ENCODE results near the gene APOA1.

Gene APOA1

DNA sequence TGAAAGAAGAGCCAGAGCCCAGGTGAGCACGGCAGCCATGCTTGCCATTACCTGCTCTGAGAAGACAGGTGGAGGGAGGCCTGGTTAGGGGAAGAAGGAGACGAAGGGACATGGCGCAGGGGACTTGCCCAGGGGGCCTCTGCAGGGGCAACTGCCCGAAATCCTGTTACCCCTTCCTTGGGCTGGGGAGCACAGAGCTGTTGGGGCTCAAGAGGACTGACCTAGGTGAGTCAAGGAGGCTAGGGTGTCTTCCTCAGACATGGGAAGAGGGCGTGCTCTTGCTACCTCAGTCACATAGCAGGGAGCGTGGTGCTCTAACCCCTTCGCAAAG, 45.6 kb downstream of the APOA1 start, which contains the start of gene APOA5:
TSS of gene APOA5 (minus strand) at position 67 of the 331 bp plus-strand sequence. CDS start at position 48, 19 bp downstream.
- no peaks in the 10 kb centered on the region for H3K27me3 ChIP-seq (ENCODE audit: control insufficient read depth in 1 of 2, insufficient read depth in 2 of 2, low read length in 2 of 2)
- H3K9ac ChIP-seq (ENCODE audit: low read depth in 1 of 2, low read length in 2 of 2): peak within 1 kb of the TSS; percentile 2 to 55
- no peaks in the 10 kb centered on the region for H3K36me3 ChIP-seq (ENCODE audit: control insufficient read depth in 1 of 2, insufficient read depth in 2 of 2, low read length in 2 of 2)
- no peaks in the 10 kb centered on the region for H3K9me3 ChIP-seq (ENCODE audit: control insufficient read depth in 1 of 2, low read length in 2 of 2)
- peaks cover 23 to 24% of the 10 kb centered on the region in 2 donors for H3K4me1 ChIP-seq (ENCODE audit: control insufficient read depth in 1 of 2, insufficient read depth in 2 of 2, low read length in 2 of 2)
- H3K27ac ChIP-seq (ENCODE audit: low read depth, low read length): no peak within 1 kb of the TSS
- peak within 1 kb of the TSS in 1 of 2 donors; percentile 57 for H3K4me3 ChIP-seq (ENCODE audit: low read depth in 1 of 2, low read length in 2 of 2)

- peak overlapping the region in 1 of 2 donors; percentile 57 for H3K4me3 ChIP-seq (ENCODE audit: low read depth in 1 of 2, low read length in 2 of 2)
These were observed 46.2 kb downstream of the APOA1 start for GRCh38 chr11:116791002-116791812.

GRCh38 chr11:116790167-116791001, 47.0 kb downstream of the APOA1 start:
- Histone ChIP-seq H3K27me3 (ENCODE audit: control insufficient read depth in 1 of 2, insufficient read depth in 2 of 2, low read length in 2 of 2) (no peaks in the 10 kb centered on the region), H3K9ac (ENCODE audit: low read depth in 1 of 2, low read length in 2 of 2) (no peak overlapping the region), H3K4me1 (ENCODE audit: control insufficient read depth in 1 of 2, insufficient read depth in 2 of 2, low read length in 2 of 2) (peaks cover 27 to 30% of the 10 kb centered on the region in 2 donors), H3K4me3 (ENCODE audit: low read depth in 1 of 2, low read length in 2 of 2) (no peak overlapping the region), H3K27ac (ENCODE audit: low read depth, low read length) (no peak overlapping the region), H3K36me3 (ENCODE audit: control insufficient read depth in 1 of 2, insufficient read depth in 2 of 2, low read length in 2 of 2) (peaks cover 9 to 12% of the 10 kb centered on the region in 2 donors), H3K9me3 (ENCODE audit: control insufficient read depth in 1 of 2, low read length in 2 of 2) (no peaks in the 10 kb centered on the region)

More at GRCh38 chr11:116791002-116791812, 46.2 kb downstream of the APOA1 start:
- Histone ChIP-seq H3K9me3 (ENCODE audit: control insufficient read depth in 1 of 2, low read length in 2 of 2) (no peaks in the 10 kb centered on the region), H3K36me3 (ENCODE audit: control insufficient read depth in 1 of 2, insufficient read depth in 2 of 2, low read length in 2 of 2) (peaks cover 3 to 4% of the 10 kb centered on the region in 2 donors), H3K4me1 (ENCODE audit: control insufficient read depth in 1 of 2, insufficient read depth in 2 of 2, low read length in 2 of 2) (peaks cover 27 to 29% of the 10 kb centered on the region in 2 donors), H3K27ac (ENCODE audit: low read depth, low read length) (no peak overlapping the region), H3K9ac (ENCODE audit: low read depth in 1 of 2, low read length in 2 of 2) (peak overlapping the region; percentile 2 to 55), H3K27me3 (ENCODE audit: control insufficient read depth in 1 of 2, insufficient read depth in 2 of 2, low read length in 2 of 2) (no peaks in the 10 kb centered on the region)

- Histone ChIP-seq H3K9ac (ENCODE audit: low read depth in 1 of 2, low read length in 2 of 2) (peak overlapping the region; percentile 92 to 93), H3K36me3 (ENCODE audit: control insufficient read depth in 1 of 2, insufficient read depth in 2 of 2, low read length in 2 of 2) (peaks cover 23 to 26% of the 10 kb centered on the region in 2 donors), H3K27ac (ENCODE audit: low read depth, low read length) (no peak overlapping the region), H3K4me1 (ENCODE audit: control insufficient read depth in 1 of 2, insufficient read depth in 2 of 2, low read length in 2 of 2) (peaks cover 27 to 30% of the 10 kb centered on the region in 2 donors), H3K4me3 (ENCODE audit: low read depth in 1 of 2, low read length in 2 of 2) (no peak overlapping the region), H3K27me3 (ENCODE audit: control insufficient read depth in 1 of 2, insufficient read depth in 2 of 2, low read length in 2 of 2) (no peaks in the 10 kb centered on the region), H3K9me3 (ENCODE audit: control insufficient read depth in 1 of 2, low read length in 2 of 2) (no peaks in the 10 kb centered on the region)
These were observed 48.4 kb downstream of the APOA1 start for GRCh38 chr11:116788975-116789374.

DNA sequence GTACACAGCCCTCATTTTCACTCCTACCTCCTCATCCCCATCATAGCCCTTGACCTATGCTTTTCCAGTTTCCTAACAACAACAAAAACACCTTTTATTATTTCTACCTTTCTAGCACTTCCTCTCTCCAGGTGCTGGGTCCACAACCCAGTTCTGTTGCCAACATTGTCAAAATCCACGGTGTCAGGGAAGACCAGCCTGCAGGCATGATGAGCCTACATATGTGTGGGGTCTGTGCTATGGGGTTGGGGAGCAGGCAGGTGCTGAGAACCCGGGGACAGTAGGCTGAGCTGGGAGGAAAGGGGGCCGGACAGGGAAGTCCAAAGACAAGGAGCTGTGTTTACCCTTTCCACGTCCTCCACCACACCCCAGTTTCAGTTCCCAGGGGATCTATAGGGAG, 48.9 kb downstream of the APOA1 start:
- peaks cover 27 to 30% of the 10 kb centered on the region in 2 donors for H3K4me1 ChIP-seq (ENCODE audit: control insufficient read depth in 1 of 2, insufficient read depth in 2 of 2, low read length in 2 of 2)
- peaks cover 27 to 30% of the 10 kb centered on the region in 2 donors for H3K36me3 ChIP-seq (ENCODE audit: control insufficient read depth in 1 of 2, insufficient read depth in 2 of 2, low read length in 2 of 2)
- no peaks in the 10 kb centered on the region for H3K27me3 ChIP-seq (ENCODE audit: control insufficient read depth in 1 of 2, insufficient read depth in 2 of 2, low read length in 2 of 2)
- peak overlapping the region; percentile 79 for H3K27ac ChIP-seq (ENCODE audit: low read depth, low read length)
- peak overlapping the region; percentile 92 to 93 for H3K9ac ChIP-seq (ENCODE audit: low read depth in 1 of 2, low read length in 2 of 2)
- H3K4me3 ChIP-seq (ENCODE audit: low read depth in 1 of 2, low read length in 2 of 2): peak overlapping the region; percentile 81 to 88
- H3K9me3 ChIP-seq (ENCODE audit: control insufficient read depth in 1 of 2, low read length in 2 of 2): no peaks in the 10 kb centered on the region

DNA sequence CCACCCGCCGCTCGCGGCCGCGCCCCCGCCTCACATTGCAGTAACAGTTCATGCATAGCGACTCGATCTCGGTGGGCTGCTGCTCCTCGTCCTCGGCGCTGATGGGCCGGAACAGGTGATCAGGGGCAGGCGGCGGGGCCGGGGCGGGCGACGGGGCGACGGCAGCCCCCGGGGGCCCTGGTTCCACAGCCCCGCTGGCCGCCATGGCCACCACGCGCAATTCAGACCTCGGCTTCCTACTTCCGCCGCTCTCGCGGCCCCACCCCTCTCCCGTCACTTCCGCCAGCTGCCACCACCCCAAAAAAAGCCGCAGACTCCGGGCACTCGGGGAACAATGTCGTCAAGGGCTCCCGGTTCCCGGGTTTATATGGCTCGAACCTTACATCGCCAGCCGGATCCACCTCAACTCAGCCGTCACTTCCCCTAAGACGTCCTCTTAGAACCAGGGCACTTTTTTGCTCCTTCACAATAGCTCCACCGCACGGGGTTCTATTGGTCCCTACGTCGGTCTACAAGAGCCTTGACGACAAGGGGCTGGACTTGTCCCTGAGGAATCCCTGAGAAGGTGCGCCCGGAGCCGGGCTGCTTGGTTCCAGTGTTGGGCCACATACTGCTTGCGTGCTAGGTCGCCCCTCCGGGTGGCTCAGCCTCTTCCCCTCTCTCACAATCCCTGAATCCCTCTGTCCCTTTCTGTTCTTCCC, 49.5 kb downstream of the APOA1 start, which contains the start of gene ZPR1:
TSS of gene ZPR1 (minus strand) at position 238 of the 701 bp plus-strand sequence. CDS start at position 205, 33 bp downstream.
- peak within 1 kb of the TSS; percentile 92 to 93 for H3K9ac ChIP-seq (ENCODE audit: low read depth in 1 of 2, low read length in 2 of 2)

DNA sequence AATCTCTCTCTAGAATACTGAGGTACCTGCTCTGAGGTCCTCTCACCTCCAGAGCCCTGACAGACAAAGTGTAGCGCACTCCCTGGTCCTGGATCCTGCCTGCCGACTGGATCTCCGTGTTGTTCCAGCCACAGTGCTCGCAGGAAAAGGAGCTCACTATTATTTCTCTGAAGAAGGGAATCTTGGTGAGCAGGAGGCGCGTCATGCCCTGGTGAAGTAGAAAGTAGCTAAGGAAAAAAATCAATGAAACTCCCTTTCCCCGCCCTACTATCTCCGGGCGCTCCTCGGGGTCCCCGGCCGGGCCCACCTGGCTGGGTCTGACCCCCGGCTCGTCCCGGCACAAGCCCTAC, 50.0 kb downstream of the APOA1 start:
- Histone ChIP-seq H3K27me3 (ENCODE audit: control insufficient read depth in 1 of 2, insufficient read depth in 2 of 2, low read length in 2 of 2) (no peaks in the 10 kb centered on the region), H3K4me1 (ENCODE audit: control insufficient read depth in 1 of 2, insufficient read depth in 2 of 2, low read length in 2 of 2) (peaks cover 27 to 30% of the 10 kb centered on the region in 2 donors), H3K36me3 (ENCODE audit: control insufficient read depth in 1 of 2, insufficient read depth in 2 of 2, low read length in 2 of 2) (peaks cover 37 to 41% of the 10 kb centered on the region in 2 donors), H3K27ac (ENCODE audit: low read depth, low read length) (no peak overlapping the region), H3K9me3 (ENCODE audit: control insufficient read depth in 1 of 2, low read length in 2 of 2) (no peaks in the 10 kb centered on the region), H3K9ac (ENCODE audit: low read depth in 1 of 2, low read length in 2 of 2) (peak overlapping the region; percentile 67 to 93), H3K4me3 (ENCODE audit: low read depth in 1 of 2, low read length in 2 of 2) (peak overlapping the region; percentile 81 to 88)

More for the DNA sequence above, 49.5 kb downstream of the APOA1 start, which contains the start of gene ZPR1:
- H3K27me3 ChIP-seq (ENCODE audit: control insufficient read depth in 1 of 2, insufficient read depth in 2 of 2, low read length in 2 of 2): no peaks in the 10 kb centered on the region
- peak within 1 kb of the TSS; percentile 79 for H3K27ac ChIP-seq (ENCODE audit: low read depth, low read length)
- H3K4me3 ChIP-seq (ENCODE audit: low read depth in 1 of 2, low read length in 2 of 2): peak within 1 kb of the TSS; percentile 81 to 88
- peaks cover 33 to 36% of the 10 kb centered on the region in 2 donors for H3K36me3 ChIP-seq (ENCODE audit: control insufficient read depth in 1 of 2, insufficient read depth in 2 of 2, low read length in 2 of 2)
- H3K9me3 ChIP-seq (ENCODE audit: control insufficient read depth in 1 of 2, low read length in 2 of 2): no peaks in the 10 kb centered on the region
- peaks cover 27 to 30% of the 10 kb centered on the region in 2 donors for H3K4me1 ChIP-seq (ENCODE audit: control insufficient read depth in 1 of 2, insufficient read depth in 2 of 2, low read length in 2 of 2)

DNA sequence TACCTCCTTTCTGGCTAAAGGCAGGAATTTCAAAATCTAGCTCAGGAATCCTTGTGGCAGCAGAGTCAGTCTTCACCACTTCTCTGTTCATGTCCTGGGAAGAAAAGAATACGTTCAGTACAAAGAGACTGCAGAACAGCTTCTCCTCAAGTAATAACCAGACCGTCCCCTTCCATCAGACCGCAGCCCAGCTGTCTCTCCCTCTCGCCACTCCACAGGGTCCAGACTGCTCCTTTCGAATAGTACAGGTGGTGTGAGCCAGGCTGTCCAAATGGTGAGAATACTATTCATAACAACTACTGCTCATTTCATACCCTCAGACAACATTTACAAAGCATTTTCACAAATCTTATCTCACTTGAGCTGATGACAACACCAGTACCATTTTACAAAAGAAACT, 50.5 kb downstream of the APOA1 start:
- Histone ChIP-seq H3K4me1 (ENCODE audit: control insufficient read depth in 1 of 2, insufficient read depth in 2 of 2, low read length in 2 of 2) (peaks cover 27 to 30% of the 10 kb centered on the region in 2 donors), H3K27me3 (ENCODE audit: control insufficient read depth in 1 of 2, insufficient read depth in 2 of 2, low read length in 2 of 2) (no peaks in the 10 kb centered on the region), H3K9ac (ENCODE audit: low read depth in 1 of 2, low read length in 2 of 2) (peak overlapping the region; percentile 67 to 93), H3K36me3 (ENCODE audit: control insufficient read depth in 1 of 2, insufficient read depth in 2 of 2, low read length in 2 of 2) (peaks cover 42 to 46% of the 10 kb centered on the region in 2 donors), H3K4me3 (ENCODE audit: low read depth in 1 of 2, low read length in 2 of 2) (peak overlapping the region; percentile 81 to 88), H3K9me3 (ENCODE audit: control insufficient read depth in 1 of 2, low read length in 2 of 2) (no peaks in the 10 kb centered on the region), H3K27ac (ENCODE audit: low read depth, low read length) (no peak overlapping the region)

GRCh38 chr11:116786326-116786725, 51.1 kb downstream of the APOA1 start:
- Histone ChIP-seq H3K27ac (ENCODE audit: low read depth, low read length) (no peak overlapping the region), H3K36me3 (ENCODE audit: control insufficient read depth in 1 of 2, insufficient read depth in 2 of 2, low read length in 2 of 2) (peaks cover 42 to 51% of the 10 kb centered on the region in 2 donors), H3K9ac (ENCODE audit: low read depth in 1 of 2, low read length in 2 of 2) (no peak overlapping the region), H3K4me1 (ENCODE audit: control insufficient read depth in 1 of 2, insufficient read depth in 2 of 2, low read length in 2 of 2) (peaks cover 22 to 24% of the 10 kb centered on the region in 2 donors), H3K9me3 (ENCODE audit: control insufficient read depth in 1 of 2, low read length in 2 of 2) (no peaks in the 10 kb centered on the region), H3K27me3 (ENCODE audit: control insufficient read depth in 1 of 2, insufficient read depth in 2 of 2, low read length in 2 of 2) (no peaks in the 10 kb centered on the region), H3K4me3 (ENCODE audit: low read depth in 1 of 2, low read length in 2 of 2) (no peak overlapping the region)

Measured in duodenal mucosa (tissue), 2 donors.